K562 (cell line): ENCODE results near the gene ADAMTSL3. TPM values are rescaled to one million over a fixed set of nuclear protein-coding genes. Genes with fewer than 3 reads are reported as not detected.

Experiments
- ATAC-seq: fragments of 200-7000 bp; cut with Tn5 transposase; 3 replicates; pipeline ENCODE4 v1.9.1; 2020; ENCODE audit warnings: moderate library complexity
- BruUV-seq: library from RNA; stranded (reverse); fragments of 400-500 nt; replicated peaks from 2 replicates; lab custom pipeline; 2021; lab: Mats Ljungman, UMichigan
- CTCF ChIA-PET: fragments of 300-600 bp; formaldehyde crosslinking; extraction: SDS; loops from one replicate; lab custom pipeline; 2021; ENCODE audit warnings: low intra/inter-chr PET ratio; lab: Yijun Ruan, JAX
- POLR2A ChIA-PET: fragments of 300-600, 350-650 bp; sonication (Branson Sonifier 250); formaldehyde crosslinking; extraction: SDS; loops from one replicate; lab custom pipeline; 2021; ENCODE audit warnings: antibody characterized with exemption, inconsistent platforms; lab: Yijun Ruan, JAX
- DNase-seq, 4 experiments: peaks; one replicate each; pipeline versions ENCODE4 v3.0.0 to v3.0.0-alpha.2; 2011 to 2018; ENCODE audit warnings: low spot score in 3 of 4, mixed read lengths in 3 of 4; ENCODE audit errors: extremely low read depth in 1 of 4
- FAIRE-seq: peaks from 2 replicates; lab custom pipeline; 2011; peaks lifted over from hg19 to GRCh38; lab: Jason Lieb, UNC
- H2AFZ ChIP-seq: 2 replicates; pipeline ENCODE4 v1.6.0; 2011; ENCODE audit warnings: low read depth, low read length, control low read depth, inconsistent platforms
- H3K27ac ChIP-seq: fragments of 200-600 bp; 3 replicates; pipeline ENCODE4 v1.8.0; 2011; ENCODE audit warnings: low read depth, mild to moderate bottlenecking, control low read depth, inconsistent platforms, low read length, moderate library complexity, mixed read lengths; ENCODE audit errors: extremely low read depth
- H3K27me3 ChIP-seq, 2 experiments: fragments of 300-600 bp in 1 of 2; 2 replicates in 1 of 2; 3 replicates in 1 of 2; pipeline versions ENCODE4 v1.6.0 to v1.8.0; 2011; ENCODE audit warnings: inconsistent platforms in 2 of 2, low read length in 2 of 2, mild to moderate bottlenecking in 1 of 2, mixed read lengths in 1 of 2, moderate library complexity in 1 of 2; ENCODE audit not compliant: control insufficient read depth in 2 of 2, insufficient read depth in 2 of 2
- H3K36me3 ChIP-seq: fragments of 300-600 bp; 3 replicates; pipeline ENCODE4 v1.8.0; 2011; ENCODE audit warnings: mild to moderate bottlenecking, low read length, inconsistent platforms; ENCODE audit not compliant: control insufficient read depth, insufficient read depth
- H3K4me1 ChIP-seq, 2 experiments: fragments of 200-600 bp in 1 of 2; replicated peaks in 1 of 2; 2 replicates in 1 of 2; 3 replicates in 1 of 2; pipeline versions ENCODE4 v1.5.1 to v1.8.0; 2011; ENCODE audit warnings: inconsistent platforms in 2 of 2, low read length in 2 of 2, mild to moderate bottlenecking in 1 of 2, mixed read lengths in 1 of 2, moderate library complexity in 1 of 2; ENCODE audit not compliant: control insufficient read depth in 2 of 2, insufficient read depth in 2 of 2
- H3K4me2 ChIP-seq: 2 replicates; pipeline ENCODE4 v1.6.1; 2011; ENCODE audit warnings: low read length, control low read depth, inconsistent platforms, mixed read lengths; ENCODE audit not compliant: insufficient read depth
- H3K4me3 ChIP-seq: fragments of 200-600 bp; sonication (generic), shearing (Covaris generic); 2 replicates; pipeline ENCODE4 v1.5.1; 2016; ENCODE audit warnings: control low read depth, inconsistent platforms
- H3K79me2 ChIP-seq: fragments of 200-600 bp; 3 replicates; pipeline ENCODE4 v1.8.0; 2011; ENCODE audit warnings: low read length, inconsistent platforms; ENCODE audit not compliant: control insufficient read depth, insufficient read depth
- H3K9ac ChIP-seq, 2 experiments: 2 replicates each; pipeline versions ENCODE4 v1.6.0 to v1.6.1; 2011; ENCODE audit warnings: low read depth in 2 of 2, low read length in 2 of 2, control low read depth in 1 of 2, inconsistent platforms in 1 of 2, mild to moderate bottlenecking in 1 of 2, mixed read lengths in 1 of 2; ENCODE audit not compliant: insufficient read depth in 1 of 2
- H3K9me1 ChIP-seq: one replicate; pipeline ENCODE4 v1.6.0; 2011; ENCODE audit warnings: inconsistent platforms, mild to moderate bottlenecking, low read length, moderate library complexity; ENCODE audit not compliant: control insufficient read depth, insufficient read depth
- H3K9me3 ChIP-seq: replicated peaks from 2 replicates; pipeline ENCODE4 v1.5.1; 2011; ENCODE audit warnings: low read depth, low read length, inconsistent platforms; ENCODE audit not compliant: control insufficient read depth, insufficient read depth
- H4K20me1 ChIP-seq: replicated peaks from 2 replicates; pipeline ENCODE4 v1.6.1; 2011; ENCODE audit warnings: low read length, inconsistent platforms, mixed read lengths; ENCODE audit not compliant: control insufficient read depth, insufficient read depth
- HINFP ChIP-seq: fragments of 450-650 bp; conservative IDR thresholded peaks from 2 replicates; pipeline ENCODE4 v1.6.1; 2016; ENCODE audit warnings: missing genetic modification characterization, low read depth, mild to moderate bottlenecking, control low read depth, missing compliant biosample characterization
- SOX6 ChIP-seq: fragments of 450-650 bp; IDR thresholded peaks from 2 replicates; pipeline ENCODE4 v1.6.1; 2014; ENCODE audit warnings: mild to moderate bottlenecking
- ZMIZ1 ChIP-seq, 2 experiments: fragments of 150-350 bp in 1 of 2; IDR thresholded peaks; 2 replicates each; pipeline ENCODE4 v1.6.1; 2012 to 2016; ENCODE audit warnings: low read depth in 2 of 2, low read length in 2 of 2, mild to moderate bottlenecking in 1 of 2, moderate library complexity in 1 of 2
- ZNF518B ChIP-seq: fragments of 250-450 bp; sonication (Bioruptor Pico); IDR thresholded peaks from 2 replicates; pipeline ENCODE4 v1.5.0; 2021; ENCODE audit warnings: mild to moderate bottlenecking, moderate library complexity
- whole genome bisulfite sequencing: fragments of 100-300 bp; shearing (Covaris generic); methylation state at CpG from one replicate; pipeline ENCODE4 v1.1.6; 2016; ENCODE audit warnings: low coverage, mixed read lengths; ENCODE audit not compliant: insufficient coverage; ENCODE audit errors: missing lambda C conversion rate; 5-methylcytosine and 5-hydroxymethylcytosine counted together
- in situ Hi-C: fragments of 300-500 bp; cut with MboI; formaldehyde crosslinking; loops from 4 replicates; pipeline ENCODE4 v1.15.0; 2018; ENCODE audit warnings: inconsistent platforms, mixed read lengths
- intact Hi-C: fragments of 100-400 bp; cut with micrococcal nuclease; formaldehyde crosslinking; loops from 2 replicates; pipeline ENCODE4 v1.14.2; 2022
- polyA plus RNA-seq, 8 experiments: library from polyadenylated mRNA; depleted of rRNA in 4 of 8; stranded (reverse) in 5 of 8; unstranded in 3 of 8; fragments of >200 nt; fragmentation: Nextera tagmentation in 2 of 8; fragmentation: Illumina TruSeq in 1 of 8; extraction: Ambion mirVana in 2 of 8; extraction: Trizol in 1 of 8; gene quantifications; 2 replicates each; pipeline versions ENCODE4 v1.2.1 to v1.2.3, GENCODE V29; 2011 to 2014; ENCODE audit warnings: inconsistent platforms in 1 of 8, missing spikeins in 1 of 8
- total RNA-seq, 7 experiments: library from RNA; depleted of rRNA in 6 of 7; stranded (reverse); fragments of >200 nt in 6 of 7; fragmentation: Illumina TruSeq in 2 of 7; extraction: Trizol in 2 of 7; gene quantifications; 2 replicates each; pipeline versions ENCODE4 v1.2.1 to v1.2.3, GENCODE V29; 2011 to 2021; ENCODE audit warnings: low replicate concordance in 1 of 7
- TF ChIP-seq, protein P1 (sequence below): fragments of 200-800 bp; sonication (Bioruptor generic); IDR thresholded peaks from 2 replicates; pipeline ENCODE4 v1.6.1; 2017; ENCODE audit warnings: missing genetic modification characterization, missing compliant biosample characterization

ADAMTSL3 gene
- total and polyA plus RNA-seq, 9 of the 15 experiments (the other 6 are each of a cell fraction or from before 2014, with no cell fraction given), result 0.01 to 0.18 (median 0.07) TPM; not detected in 3

DNA sequence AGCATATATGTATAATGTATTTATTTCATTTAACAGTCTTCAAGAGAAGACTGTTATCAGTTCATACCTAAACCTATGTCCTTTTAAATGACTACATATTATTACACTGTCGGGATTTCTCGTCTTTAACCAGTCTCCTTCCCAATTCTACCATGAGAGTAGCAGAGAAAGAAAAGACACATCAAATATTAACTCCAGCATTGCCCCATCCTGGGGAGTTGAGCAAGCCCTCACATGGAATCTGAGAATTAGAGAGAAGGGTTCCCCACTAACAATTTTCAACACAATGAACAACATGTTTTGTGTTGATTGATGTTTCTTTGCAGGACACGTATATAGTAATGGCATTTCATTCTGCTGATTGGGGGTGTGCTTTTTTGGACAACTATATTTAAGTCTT lies 257.4 kb downstream of the ADAMTSL3 start:
- Histone ChIP-seq H3K9me1 (no peaks in the 10 kb centered on the region), H3K27ac (no peak overlapping the region), H4K20me1 (no peaks in the 10 kb centered on the region), H3K9ac (no peak overlapping the region), H3K4me3 (no peak overlapping the region), H3K36me3 (no peaks in the 10 kb centered on the region), H3K79me2 (no peaks in the 10 kb centered on the region), H3K27me3 (peaks cover 0 to 4% of the 10 kb centered on the region in 2 experiments; a peak in 1 of 5 replicates), H2AFZ (no peak overlapping the region), H3K4me2 (no peak overlapping the region), H3K9me3 (no peaks in the 10 kb centered on the region; the same call in 1 of the 2 replicates), H3K4me1 (no peaks in the 10 kb centered on the region)
- ATAC-seq (no peak), FAIRE-seq (no peak), DNase-seq (no peak)
- TF ChIP-seq ZNF518B (CRISPR knock-in tag), result no peak
- TF ChIP-seq ZMIZ1 (IDR thresholded peaks at IDR 0.05; ENCODE audit: low read depth in 2 of 2, low read length in 2 of 2), result no peak
- no peak for TF ChIP-seq HINFP (tag)
- TF ChIP-seq, protein P1, sequence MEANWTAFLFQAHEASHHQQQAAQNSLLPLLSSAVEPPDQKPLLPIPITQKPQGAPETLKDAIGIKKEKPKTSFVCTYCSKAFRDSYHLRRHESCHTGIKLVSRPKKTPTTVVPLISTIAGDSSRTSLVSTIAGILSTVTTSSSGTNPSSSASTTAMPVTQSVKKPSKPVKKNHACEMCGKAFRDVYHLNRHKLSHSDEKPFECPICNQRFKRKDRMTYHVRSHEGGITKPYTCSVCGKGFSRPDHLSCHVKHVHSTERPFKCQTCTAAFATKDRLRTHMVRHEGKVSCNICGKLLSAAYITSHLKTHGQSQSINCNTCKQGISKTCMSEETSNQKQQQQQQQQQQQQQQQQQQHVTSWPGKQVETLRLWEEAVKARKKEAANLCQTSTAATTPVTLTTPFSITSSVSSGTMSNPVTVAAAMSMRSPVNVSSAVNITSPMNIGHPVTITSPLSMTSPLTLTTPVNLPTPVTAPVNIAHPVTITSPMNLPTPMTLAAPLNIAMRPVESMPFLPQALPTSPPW (CRISPR knock-in tag), result no peak
- TF ChIP-seq SOX6, result no peak
- no TSS peak for BruUV-seq
- ChIA-PET POLR2A (no interaction called here), CTCF (no interaction called here)
- in situ Hi-C loops (no loop called here), intact Hi-C loops (no loop called here)
- 0% methylated on average over 3 of the region's 3 CpGs for WGBS
